GM21423 (cell line): ENCODE data around the gene FAM81A.
"Not testable (repeated sequence)": the region's sequence is repeated elsewhere in the genome, so short reads cannot be mapped to it uniquely, and the experiment has no call there.

Source experiments
- ATAC-seq: cut with Tn5 transposase; IDR thresholded peaks from one replicate; pipeline ENCODE4 v1.9.1; 2021; ENCODE audit warnings: mild to moderate bottlenecking, moderate library complexity; ENCODE audit not compliant: unreplicated experiment

FAM81A gene

GRCh38 chr15:59424616-59425015 is 13.4 kb upstream of the FAM81A start:
- no peak for ATAC-seq

- ATAC-seq, result not testable (repeated sequence)
Observed at GRCh38 chr15:59428898-59429297, 9.1 kb upstream of the FAM81A start.

- no peak for ATAC-seq
Observed at GRCh38 chr15:59432389-59432788, 5.6 kb upstream of the FAM81A start.

- ATAC-seq, result no peak
Observed at GRCh38 chr15:59434481-59434880, 3.5 kb upstream of the FAM81A start.

GRCh38 chr15:59436774-59437141 is 1.2 kb upstream of the FAM81A start:
- no peak for ATAC-seq

- no peak for ATAC-seq
Observed at GRCh38 chr15:59437142-59437816, 707 bp upstream of the FAM81A start.

GRCh38 chr15:59438625-59439290 is 772 bp downstream of the FAM81A start:
- ATAC-seq, result no peak

GRCh38 chr15:59439576-59439975 is 1.6 kb downstream of the FAM81A start:
- ATAC-seq, result no peak

GRCh38 chr15:59443341-59444072 is 5.5 kb downstream of the FAM81A start:
- ATAC-seq, result no peak

GRCh38 chr15:59444081-59444835 is 6.3 kb downstream of the FAM81A start:
- no peak for ATAC-seq

- ATAC-seq, result no peak
Observed at GRCh38 chr15:59444980-59445545, 7.1 kb downstream of the FAM81A start.

- ATAC-seq, result no peak
Observed at GRCh38 chr15:59446232-59446957, 8.4 kb downstream of the FAM81A start.

GRCh38 chr15:59447367-59447766 is 9.4 kb downstream of the FAM81A start:
- ATAC-seq, result no peak

- ATAC-seq, result no peak
Observed at GRCh38 chr15:59448871-59449270, 10.9 kb downstream of the FAM81A start.

GRCh38 chr15:59453474-59454215 is 15.7 kb downstream of the FAM81A start:
- ATAC-seq, result no peak

GRCh38 chr15:59456114-59456513 is 18.1 kb downstream of the FAM81A start:
- no peak for ATAC-seq

GRCh38 chr15:59457103-59457502 is 19.1 kb downstream of the FAM81A start:
- no peak for ATAC-seq

- ATAC-seq, result no peak
Observed at GRCh38 chr15:59461521-59461920, 23.5 kb downstream of the FAM81A start.

GRCh38 chr15:59473226-59473625 is 35.2 kb downstream of the FAM81A start:
- no peak for ATAC-seq

- ATAC-seq, result not testable (repeated sequence)
Observed at GRCh38 chr15:59475161-59475560, 37.2 kb downstream of the FAM81A start.
